Osteocyte (in vitro differentiated cells): ENCODE data around the gene HDAC9. TPM values are rescaled to one million over a fixed set of nuclear protein-coding genes. Genes with fewer than 3 reads are reported as not detected.

Source experiments
- DNase-seq: peaks from one replicate; pipeline ENCODE4 v3.0.0; 2021; ENCODE audit warnings: mixed read lengths; ENCODE audit not compliant: unreplicated experiment; ENCODE audit errors: extremely low spot score
- H3K27ac Mint-ChIP-seq: one replicate; pipeline ENCODE4 v1.8.0; 2021; ENCODE audit warnings: mild to moderate bottlenecking, mixed read lengths; ENCODE audit not compliant: unreplicated experiment
- H3K27me3 Mint-ChIP-seq: one replicate; pipeline ENCODE4 v1.8.0; 2021; ENCODE audit warnings: mixed read lengths; ENCODE audit not compliant: unreplicated experiment
- H3K36me3 Mint-ChIP-seq: one replicate; pipeline ENCODE4 v1.8.0; 2021; ENCODE audit warnings: mixed read lengths; ENCODE audit not compliant: unreplicated experiment
- H3K4me1 Mint-ChIP-seq: one replicate; pipeline ENCODE4 v1.8.0; 2021; ENCODE audit warnings: mixed read lengths; ENCODE audit not compliant: unreplicated experiment
- H3K4me3 Mint-ChIP-seq: one replicate; pipeline ENCODE4 v1.8.0; 2021; ENCODE audit warnings: mild to moderate bottlenecking, moderate library complexity, mixed read lengths; ENCODE audit not compliant: unreplicated experiment
- H3K9me3 Mint-ChIP-seq: one replicate; pipeline ENCODE4 v1.8.0; 2021; ENCODE audit warnings: mixed read lengths; ENCODE audit not compliant: unreplicated experiment
- total RNA-seq: library from RNA; stranded (reverse); gene quantifications from 2 replicates; pipeline ENCODE4 v1.2.1, GENCODE V29; 2021
- TF ChIP-seq, protein P1 (sequence below): fragments of 200-600 bp; sonication (generic); IDR thresholded peaks from 2 replicates; pipeline ENCODE4 v1.5.0; 2021; ENCODE audit warnings: antibody characterized with exemption, mild to moderate bottlenecking, moderate library complexity

The HDAC9 gene
- total RNA-seq, 1 donor from 2014 or later, result 0.81 TPM

DNA sequence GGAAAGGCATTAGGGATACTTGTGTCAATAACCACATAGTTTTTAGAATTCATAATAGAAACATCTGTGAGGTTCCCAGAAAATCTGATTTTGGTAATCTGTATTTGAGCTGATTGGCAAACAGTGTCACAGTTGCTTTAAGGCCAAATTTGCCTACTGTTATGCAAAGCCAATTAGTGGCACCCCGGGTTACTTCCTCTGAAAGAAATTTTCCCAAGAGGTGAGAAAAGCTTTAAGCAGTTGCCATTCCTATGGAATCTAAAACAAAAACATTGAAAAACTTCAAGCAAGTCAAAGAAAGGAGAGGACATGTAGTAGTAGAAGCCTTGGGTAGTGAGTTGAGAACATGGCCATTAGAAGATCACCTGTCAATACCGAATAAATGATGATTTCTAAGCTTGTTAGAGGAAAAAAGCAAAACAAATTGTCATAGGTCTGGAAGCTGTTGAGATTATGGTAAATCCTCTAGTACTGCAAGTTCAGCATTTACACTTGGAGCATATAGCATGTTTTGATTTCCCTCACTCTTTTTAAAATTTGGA is 445.1 kb downstream of the HDAC9 start:
- H3K27ac Mint-ChIP-seq, result peak overlapping the region; percentile 33
- no peak overlapping the region for H3K4me3 Mint-ChIP-seq
- peaks cover 5% of the 10 kb centered on the region for H3K9me3 Mint-ChIP-seq
- TF ChIP-seq, protein P1, sequence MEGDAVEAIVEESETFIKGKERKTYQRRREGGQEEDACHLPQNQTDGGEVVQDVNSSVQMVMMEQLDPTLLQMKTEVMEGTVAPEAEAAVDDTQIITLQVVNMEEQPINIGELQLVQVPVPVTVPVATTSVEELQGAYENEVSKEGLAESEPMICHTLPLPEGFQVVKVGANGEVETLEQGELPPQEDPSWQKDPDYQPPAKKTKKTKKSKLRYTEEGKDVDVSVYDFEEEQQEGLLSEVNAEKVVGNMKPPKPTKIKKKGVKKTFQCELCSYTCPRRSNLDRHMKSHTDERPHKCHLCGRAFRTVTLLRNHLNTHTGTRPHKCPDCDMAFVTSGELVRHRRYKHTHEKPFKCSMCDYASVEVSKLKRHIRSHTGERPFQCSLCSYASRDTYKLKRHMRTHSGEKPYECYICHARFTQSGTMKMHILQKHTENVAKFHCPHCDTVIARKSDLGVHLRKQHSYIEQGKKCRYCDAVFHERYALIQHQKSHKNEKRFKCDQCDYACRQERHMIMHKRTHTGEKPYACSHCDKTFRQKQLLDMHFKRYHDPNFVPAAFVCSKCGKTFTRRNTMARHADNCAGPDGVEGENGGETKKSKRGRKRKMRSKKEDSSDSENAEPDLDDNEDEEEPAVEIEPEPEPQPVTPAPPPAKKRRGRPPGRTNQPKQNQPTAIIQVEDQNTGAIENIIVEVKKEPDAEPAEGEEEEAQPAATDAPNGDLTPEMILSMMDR, result no peak
- no peaks in the 10 kb centered on the region for H3K36me3 Mint-ChIP-seq
- peaks cover 26% of the 10 kb centered on the region for H3K4me1 Mint-ChIP-seq
- DNase-seq, result no peak
- H3K27me3 Mint-ChIP-seq, result no peaks in the 10 kb centered on the region

GRCh38 chr7:18941207-18941606 is 445.7 kb downstream of the HDAC9 start:
- peak overlapping the region; percentile 33 for H3K27ac Mint-ChIP-seq
- no peaks in the 10 kb centered on the region for H3K36me3 Mint-ChIP-seq
- peaks cover 5% of the 10 kb centered on the region for H3K9me3 Mint-ChIP-seq
- TF ChIP-seq, protein P1, result no peak
- DNase-seq, result no peak
- peaks cover 26% of the 10 kb centered on the region for H3K4me1 Mint-ChIP-seq
- peak overlapping the region; percentile 48 for H3K4me3 Mint-ChIP-seq
- no peaks in the 10 kb centered on the region for H3K27me3 Mint-ChIP-seq

DNA sequence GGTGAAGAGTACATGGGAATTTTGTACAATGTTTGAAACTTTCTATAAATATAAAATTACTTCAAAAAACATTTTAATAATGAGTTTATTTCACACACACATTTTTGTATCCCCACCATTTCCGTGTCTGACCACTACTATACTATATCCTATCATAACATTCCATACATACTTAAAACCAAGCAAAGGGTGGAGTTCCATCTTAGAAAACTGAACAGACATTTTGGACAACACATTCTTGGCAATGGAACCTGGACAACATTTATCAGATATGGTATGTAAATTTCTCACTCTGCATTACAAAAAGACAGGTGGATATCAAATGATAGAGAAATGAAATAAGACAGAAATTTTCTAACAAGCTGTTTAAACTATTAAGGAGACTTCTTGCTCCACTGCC is 453.0 kb downstream of the HDAC9 start:
- H3K36me3 Mint-ChIP-seq, result no peaks in the 10 kb centered on the region
- H3K9me3 Mint-ChIP-seq, result peaks cover 13% of the 10 kb centered on the region
- peaks cover 10% of the 10 kb centered on the region for H3K4me1 Mint-ChIP-seq
- no peaks in the 10 kb centered on the region for H3K27me3 Mint-ChIP-seq
- no peak overlapping the region for H3K27ac Mint-ChIP-seq
- TF ChIP-seq, protein P1, result no peak
- DNase-seq, result no peak
- no peak overlapping the region for H3K4me3 Mint-ChIP-seq

DNA sequence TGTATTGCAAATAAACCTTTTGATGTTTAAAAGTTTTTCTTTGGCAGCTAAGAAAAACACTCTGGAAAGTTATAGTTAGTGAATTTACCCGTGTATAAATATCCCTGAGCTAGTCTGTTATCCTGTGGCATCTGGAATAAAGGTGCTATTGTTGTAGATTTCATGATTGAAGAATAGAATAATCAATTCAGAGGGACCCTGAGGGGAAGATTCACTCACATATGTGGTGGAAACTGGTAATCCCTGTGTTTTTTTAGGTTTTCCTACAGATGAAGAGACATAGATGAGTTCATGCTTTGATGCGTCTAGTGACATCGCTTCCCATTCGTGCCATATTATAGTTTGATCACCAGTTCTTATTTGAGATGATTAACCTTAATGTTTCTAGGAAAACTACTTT is 457.3 kb downstream of the HDAC9 start:
- Mint-ChIP-seq H3K36me3 (no peaks in the 10 kb centered on the region), H3K27me3 (no peaks in the 10 kb centered on the region), H3K27ac (no peak overlapping the region), H3K4me3 (no peak overlapping the region), H3K4me1 (peaks cover 10% of the 10 kb centered on the region), H3K9me3 (peaks cover 8% of the 10 kb centered on the region)
- TF ChIP-seq, protein P1, result no peak
- DNase-seq, result no peak

DNA sequence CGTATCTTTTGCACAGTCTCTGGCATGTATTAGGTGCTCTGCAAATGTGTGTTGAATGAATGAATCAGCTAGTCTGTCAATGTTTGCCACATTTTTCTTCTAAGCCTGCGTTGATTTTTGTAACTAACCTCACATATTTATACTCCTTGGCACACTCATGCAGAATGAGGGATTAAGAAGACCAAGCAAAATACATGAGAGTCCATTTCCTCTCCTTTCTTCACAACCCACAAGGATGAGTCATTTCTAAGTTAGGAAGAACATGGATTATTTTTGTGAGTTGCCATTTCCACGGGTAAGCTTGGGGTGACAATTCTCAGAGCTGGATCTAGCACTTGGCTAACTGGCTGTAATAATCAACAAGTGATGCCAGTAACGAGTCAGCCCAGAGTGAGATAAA is 463.1 kb downstream of the HDAC9 start:
- no peak for DNase-seq
- Mint-ChIP-seq H3K27ac (no peak overlapping the region), H3K36me3 (no peaks in the 10 kb centered on the region), H3K4me3 (no peak overlapping the region), H3K4me1 (peaks cover 9% of the 10 kb centered on the region), H3K9me3 (no peaks in the 10 kb centered on the region), H3K27me3 (no peaks in the 10 kb centered on the region)
- TF ChIP-seq, protein P1, result no peak
